HG03432 (cell line): ENCODE results near the gene RANBP17.
"Not testable (repeated sequence)": the region's sequence is repeated elsewhere in the genome, so short reads cannot be mapped to it uniquely, and the experiment has no call there.

ENCODE experiments used
- ATAC-seq: cut with Tn5 transposase; IDR thresholded peaks from one replicate; pipeline ENCODE4 v1.9.1; 2021; ENCODE audit warnings: mild to moderate bottlenecking, moderate library complexity; ENCODE audit not compliant: unreplicated experiment

The RANBP17 gene

GRCh38 chr5:170937914-170938313, 76.1 kb downstream of the RANBP17 start:
- no peak for ATAC-seq

DNA sequence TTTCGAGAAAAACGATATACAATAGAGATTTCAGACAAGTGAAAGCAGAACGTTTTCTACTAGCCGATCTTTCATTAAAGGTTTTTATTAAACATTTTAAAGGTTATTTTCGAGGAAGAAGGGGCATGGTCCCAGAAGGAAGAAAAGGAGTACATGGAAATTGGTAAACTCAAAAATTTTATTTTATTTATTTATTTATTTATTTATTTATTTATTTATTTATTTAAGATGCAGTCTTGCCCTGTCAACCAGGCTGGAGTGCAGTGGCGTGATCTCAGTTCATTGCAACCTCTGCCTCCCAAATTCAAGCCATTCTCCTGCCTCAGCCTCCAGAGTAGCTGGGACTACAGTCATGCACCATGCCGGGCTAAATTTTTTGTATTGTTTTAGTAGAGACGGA, 77.4 kb downstream of the RANBP17 start:
- no peak for ATAC-seq

- no peak for ATAC-seq
Measured at GRCh38 chr5:170941788-170942187, 80.0 kb downstream of the RANBP17 start.

DNA sequence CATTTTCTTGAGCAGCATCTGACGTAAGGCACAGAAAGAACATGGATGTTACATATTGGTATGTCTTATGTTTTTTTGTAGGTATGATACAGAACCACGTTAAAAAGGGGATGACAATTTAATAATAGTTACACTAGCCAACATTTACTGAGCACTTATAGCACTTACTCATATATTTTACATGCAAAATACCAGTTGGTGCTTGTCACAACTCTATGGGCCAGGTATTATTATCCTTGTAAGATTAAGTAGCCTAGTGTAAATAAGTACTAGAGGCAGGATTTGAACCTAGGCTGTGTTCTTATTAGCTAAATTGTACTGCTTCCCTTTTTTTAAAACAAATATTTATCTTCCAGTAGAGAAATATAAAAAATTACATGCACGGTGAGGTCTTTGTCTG, 83.5 kb downstream of the RANBP17 start:
- no peak for ATAC-seq

GRCh38 chr5:170960567-170960966, 98.7 kb downstream of the RANBP17 start:
- no peak for ATAC-seq

GRCh38 chr5:170963521-170963920, 101.7 kb downstream of the RANBP17 start:
- no peak for ATAC-seq

DNA sequence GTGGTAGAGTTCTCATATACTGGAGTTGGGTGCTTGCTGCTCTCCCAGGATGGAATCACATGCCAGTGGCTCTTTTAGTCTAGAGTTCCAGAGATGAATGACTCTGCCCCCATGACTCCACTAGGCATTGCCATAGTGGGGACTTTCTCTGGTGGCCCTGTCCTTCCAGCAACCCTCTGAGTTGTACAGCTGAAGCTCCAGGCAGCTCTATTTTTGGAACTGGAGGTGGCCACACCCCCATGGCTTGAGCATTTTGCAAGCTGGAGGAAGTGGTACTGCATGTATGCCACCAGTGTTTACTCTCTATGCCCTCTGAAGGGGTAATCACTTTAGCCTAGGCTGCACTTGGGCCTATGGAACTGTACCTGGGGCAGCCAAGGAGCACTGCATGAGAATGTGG, 112.6 kb downstream of the RANBP17 start:
- ATAC-seq: no peak

GRCh38 chr5:170980261-170980660, 118.4 kb downstream of the RANBP17 start:
- ATAC-seq: not testable (repeated sequence)

- ATAC-seq: no peak
Measured at GRCh38 chr5:170985486-170985885, 123.7 kb downstream of the RANBP17 start.

DNA sequence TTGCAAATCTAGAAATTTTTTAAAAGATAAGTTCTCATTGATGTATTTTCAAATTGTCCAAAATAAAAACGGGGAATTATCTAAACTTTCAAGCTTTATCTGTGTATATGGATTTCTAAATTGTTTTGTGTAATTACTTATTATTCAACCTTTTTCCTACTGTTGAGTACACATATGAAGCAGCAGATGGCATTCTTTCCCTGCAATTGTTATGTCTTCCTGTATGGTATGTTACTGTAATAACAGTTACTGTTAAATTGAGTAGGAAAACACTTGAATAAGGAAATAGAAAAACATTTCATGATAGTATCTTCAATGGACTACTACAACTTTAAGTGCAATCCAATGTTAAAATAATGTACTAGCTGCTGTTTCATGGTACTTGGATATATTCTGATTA, 124.8 kb downstream of the RANBP17 start:
- ATAC-seq: no peak

- no peak for ATAC-seq
Measured at GRCh38 chr5:170993476-170993875, 131.7 kb downstream of the RANBP17 start.

- no peak for ATAC-seq
Measured at GRCh38 chr5:171010086-171010485, 148.3 kb downstream of the RANBP17 start.

GRCh38 chr5:171010816-171011215, 149.0 kb downstream of the RANBP17 start:
- no peak for ATAC-seq

DNA sequence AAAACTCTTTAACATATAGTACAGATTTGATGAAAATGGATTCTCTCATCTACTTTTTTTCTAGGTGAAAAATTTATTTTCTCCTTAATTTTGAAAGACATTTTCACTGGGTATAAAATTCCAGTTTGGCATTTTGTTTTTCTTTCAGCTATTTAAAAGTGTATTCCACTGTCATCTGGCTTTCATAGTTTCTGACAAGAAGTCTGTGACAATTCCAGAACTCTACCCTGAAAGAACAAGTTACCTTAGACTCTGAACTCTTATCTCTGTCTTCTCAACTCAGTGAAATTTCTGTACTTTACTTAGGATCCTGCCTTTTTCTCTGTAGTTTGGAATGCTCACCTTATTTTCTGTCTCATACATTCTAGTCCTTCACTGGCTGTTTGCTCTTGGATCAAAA, 161.7 kb downstream of the RANBP17 start:
- ATAC-seq: no peak

GRCh38 chr5:171024084-171024483, 162.3 kb downstream of the RANBP17 start:
- no peak for ATAC-seq

DNA sequence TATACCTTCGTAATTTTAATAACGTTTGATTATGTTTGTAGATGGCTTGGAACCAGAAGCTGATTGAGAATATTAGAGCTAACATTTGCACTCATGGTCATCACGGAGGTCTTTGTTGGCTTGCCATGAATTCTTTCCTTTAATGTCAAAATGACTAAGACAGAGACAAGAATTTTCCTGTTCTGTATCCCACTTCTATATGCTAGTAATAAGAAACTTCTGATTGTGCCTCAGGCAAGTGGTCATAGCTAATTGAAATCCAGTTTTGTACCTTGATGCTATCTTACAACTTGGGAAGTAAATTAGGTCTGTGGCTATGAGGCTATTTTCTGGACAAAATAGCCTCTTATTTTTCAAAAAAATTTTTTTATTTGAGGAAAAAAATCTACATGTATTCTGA, 167.6 kb downstream of the RANBP17 start:
- ATAC-seq: no peak

GRCh38 chr5:171031977-171032376, 170.2 kb downstream of the RANBP17 start:
- ATAC-seq: no peak

DNA sequence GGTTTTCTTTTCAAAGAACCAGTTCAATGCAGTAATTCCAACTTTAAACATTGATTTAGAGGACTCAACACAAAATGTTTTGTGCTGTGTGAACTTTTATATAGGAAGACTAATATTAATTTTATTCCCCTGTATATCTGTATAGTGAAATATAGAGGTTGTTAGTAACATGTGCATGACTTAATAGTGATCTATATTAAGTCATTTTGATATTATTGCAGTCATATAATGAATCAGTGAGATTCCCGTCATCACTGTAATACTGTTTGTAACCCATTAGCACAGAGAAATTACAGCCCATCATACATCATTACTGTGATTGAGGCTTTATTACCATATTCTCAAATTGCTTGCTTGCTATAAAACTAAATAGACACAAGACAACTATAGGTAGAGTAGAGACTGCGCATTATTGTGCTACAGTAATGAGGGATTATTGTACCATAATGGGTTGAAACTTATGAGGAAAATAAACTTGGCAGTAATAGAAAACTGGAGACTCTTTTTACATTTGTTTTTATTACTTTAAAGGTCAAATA, 170.7 kb downstream of the RANBP17 start:
- ATAC-seq: no peak

- not testable (repeated sequence) for ATAC-seq
Measured at GRCh38 chr5:171041893-171042292, 180.1 kb downstream of the RANBP17 start.

DNA sequence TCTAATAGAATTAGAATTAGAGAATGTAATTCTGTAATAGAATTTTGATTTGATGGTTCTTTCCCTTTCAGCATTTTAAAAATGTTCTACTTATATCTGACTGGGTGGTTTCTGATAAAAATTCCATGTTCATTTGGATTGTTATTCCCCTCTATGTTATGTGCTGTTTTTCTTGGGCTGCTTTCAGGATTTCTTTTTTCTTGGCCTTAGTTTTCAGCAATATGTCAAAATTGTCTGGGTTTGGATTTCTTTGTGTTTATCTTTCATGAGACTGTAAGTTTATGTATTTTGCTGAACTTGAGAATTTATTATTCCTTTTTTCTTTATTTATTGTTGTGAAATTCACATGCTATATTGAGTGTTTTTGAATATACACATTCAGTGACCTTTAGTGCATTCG, 189.1 kb downstream of the RANBP17 start:
- ATAC-seq: no peak

DNA sequence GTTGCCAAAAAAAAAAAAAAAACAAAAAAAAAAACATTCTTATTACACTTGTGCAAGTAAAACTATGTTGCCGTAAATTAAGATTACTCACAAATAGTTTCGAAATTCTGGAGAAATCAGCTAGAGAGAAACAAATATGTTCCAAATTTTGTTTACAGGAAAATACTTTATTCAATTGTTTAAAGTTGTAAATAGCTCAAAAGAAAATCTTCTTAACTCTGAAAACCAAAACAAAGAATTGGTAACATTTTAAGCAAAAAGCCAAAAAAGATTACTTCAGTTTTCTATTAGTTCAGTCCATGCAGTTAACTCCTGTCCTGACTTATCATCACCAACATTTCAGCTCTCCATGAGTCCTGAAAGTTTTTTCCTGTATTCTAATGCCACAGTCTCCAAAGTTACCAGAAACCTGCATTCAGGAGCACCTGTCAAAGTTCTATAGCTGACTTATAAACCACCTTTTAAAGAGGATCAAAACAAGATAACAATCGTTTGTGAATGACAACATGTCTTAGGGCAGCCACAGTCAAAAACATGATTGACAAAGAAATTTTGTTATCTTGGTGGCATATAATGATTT, 194.1 kb downstream of the RANBP17 start:
- no peak for ATAC-seq

GRCh38 chr5:171067540-171068130, 205.8 kb downstream of the RANBP17 start:
- ATAC-seq: no peak

DNA sequence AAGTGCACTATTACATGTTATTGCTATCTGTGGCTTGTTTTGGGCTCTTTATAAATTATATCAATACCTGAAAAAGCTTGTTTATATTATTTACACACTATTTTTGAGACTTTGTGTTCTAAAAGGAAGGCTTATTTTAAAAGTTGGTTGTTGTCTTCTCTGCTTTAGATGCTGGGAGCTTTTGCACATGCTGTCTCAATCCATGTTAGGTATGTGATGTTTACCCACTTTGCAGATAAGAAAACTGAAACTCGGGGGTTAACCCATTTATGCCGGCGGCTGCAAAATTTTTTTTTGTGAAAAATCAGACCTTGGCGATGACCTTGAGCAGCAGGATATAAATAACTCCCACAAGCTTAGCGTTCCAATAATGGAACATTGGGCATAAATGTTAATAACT, 212.9 kb downstream of the RANBP17 start:
- ATAC-seq: no peak
